GM18499 (cell line): ENCODE measurements around the gene FAM90A1.
"Not testable (repeated sequence)": the region's sequence is repeated elsewhere in the genome, so short reads cannot be mapped to it uniquely, and the experiment has no call there.

ENCODE experiments used
- ATAC-seq: cut with Tn5 transposase; IDR thresholded peaks from one replicate; pipeline ENCODE4 v1.9.1; 2021; ENCODE audit warnings: moderate number of reproducible peaks; ENCODE audit not compliant: insufficient read depth, unreplicated experiment

FAM90A1 gene

GRCh38 chr12:8226992-8227731, at the start of gene FAM90A1:
Gene FAM90A1 (minus strand): TSS chr12:8227618. CDS start chr12:8224832, 2,786 bp downstream.
- ATAC-seq, result not testable (repeated sequence)

- ATAC-seq, result not testable (repeated sequence)
These were observed 49.0 kb upstream of the FAM90A1 start for GRCh38 chr12:8276397-8276796.

- not testable (repeated sequence) for ATAC-seq
These were observed 39.3 kb upstream of the FAM90A1 start for GRCh38 chr12:8266706-8267105.

GRCh38 chr12:8264236-8264635, 36.8 kb upstream of the FAM90A1 start:
- not testable (repeated sequence) for ATAC-seq

- ATAC-seq, result not testable (repeated sequence)
These were observed 33.7 kb upstream of the FAM90A1 start for GRCh38 chr12:8261111-8261554.

- ATAC-seq, result not testable (repeated sequence)
These were observed 28.9 kb upstream of the FAM90A1 start for GRCh38 chr12:8256356-8256755.

GRCh38 chr12:8254705-8255104, 27.3 kb upstream of the FAM90A1 start:
- not testable (repeated sequence) for ATAC-seq

- ATAC-seq, result not testable (repeated sequence)
These were observed 24.8 kb upstream of the FAM90A1 start for GRCh38 chr12:8252056-8252818.

GRCh38 chr12:8251616-8252015, 24.2 kb upstream of the FAM90A1 start:
- ATAC-seq, result not testable (repeated sequence)

- not testable (repeated sequence) for ATAC-seq
These were observed 19.6 kb upstream of the FAM90A1 start for GRCh38 chr12:8246941-8247535.

GRCh38 chr12:8243682-8244161, 16.3 kb upstream of the FAM90A1 start:
- ATAC-seq, result not testable (repeated sequence)

GRCh38 chr12:8242880-8243681, 15.7 kb upstream of the FAM90A1 start:
- ATAC-seq, result not testable (repeated sequence)

GRCh38 chr12:8242622-8242879, 15.1 kb upstream of the FAM90A1 start:
- not testable (repeated sequence) for ATAC-seq

- ATAC-seq, result not testable (repeated sequence)
These were observed 14.7 kb upstream of the FAM90A1 start for GRCh38 chr12:8241917-8242621.

- not testable (repeated sequence) for ATAC-seq
These were observed 13.1 kb upstream of the FAM90A1 start for GRCh38 chr12:8240340-8241114.

- not testable (repeated sequence) for ATAC-seq
These were observed 9.6 kb upstream of the FAM90A1 start for GRCh38 chr12:8237031-8237430.

GRCh38 chr12:8235316-8236157, 8.1 kb upstream of the FAM90A1 start:
- not testable (repeated sequence) for ATAC-seq

GRCh38 chr12:8234746-8235145, 7.3 kb upstream of the FAM90A1 start:
- not testable (repeated sequence) for ATAC-seq
